ENCODE results near the gene GOLPH3L.
"Not testable (repeated sequence)": the region's sequence is repeated elsewhere in the genome, so short reads cannot be mapped to it uniquely, and the experiment has no call there.

GOLPH3L gene

DNA sequence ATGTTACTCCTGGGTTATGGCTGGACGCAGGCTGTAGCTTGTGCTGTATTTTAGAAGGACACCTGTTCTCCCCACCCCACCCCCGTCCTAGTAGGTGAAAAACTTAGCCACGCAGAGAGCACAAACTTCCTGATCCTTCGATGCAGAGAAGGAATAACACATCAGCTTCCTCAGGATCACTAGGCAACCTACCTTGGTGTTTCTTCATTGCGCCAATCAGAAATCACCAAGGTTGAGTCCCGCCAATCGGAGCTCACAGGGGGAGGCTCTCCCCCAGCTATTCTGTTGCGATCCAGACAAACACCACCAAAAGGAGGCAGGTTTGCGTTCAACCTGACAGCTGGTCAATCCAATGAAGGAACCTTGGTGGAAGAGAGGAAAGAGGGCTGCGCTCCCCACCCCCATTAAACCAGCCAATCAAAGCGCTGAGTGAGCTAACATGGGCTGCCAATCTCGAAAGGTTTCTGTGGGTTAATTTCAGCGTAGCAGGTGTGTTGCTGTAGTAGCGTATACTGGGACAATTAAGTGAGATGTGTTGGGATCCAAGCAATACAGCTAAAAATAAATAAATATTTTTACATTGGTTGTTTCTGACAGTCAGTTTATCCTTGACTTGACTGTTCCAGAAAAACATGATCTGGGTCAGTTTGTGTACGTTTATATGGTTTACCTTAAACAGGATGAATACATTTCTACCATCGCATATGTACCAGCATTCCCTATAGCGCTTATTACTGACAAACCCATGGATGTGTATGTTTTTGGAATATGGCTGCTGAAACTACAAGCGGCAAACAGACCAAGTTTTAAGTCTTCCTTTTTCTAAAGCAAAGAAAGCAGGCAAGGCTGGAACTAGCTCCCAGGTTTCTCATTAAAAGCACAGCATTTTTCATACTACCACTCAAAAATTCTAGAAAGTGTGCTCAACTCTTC is at the start of gene GOLPH3L:
TSS of gene GOLPH3L (minus strand) at position 160 of the 933 bp plus-strand sequence. CDS start 2,316 bp downstream, outside the sequence.
- DNase-seq (ENCODE audit: low read depth) = peak; percentile 69

DNA sequence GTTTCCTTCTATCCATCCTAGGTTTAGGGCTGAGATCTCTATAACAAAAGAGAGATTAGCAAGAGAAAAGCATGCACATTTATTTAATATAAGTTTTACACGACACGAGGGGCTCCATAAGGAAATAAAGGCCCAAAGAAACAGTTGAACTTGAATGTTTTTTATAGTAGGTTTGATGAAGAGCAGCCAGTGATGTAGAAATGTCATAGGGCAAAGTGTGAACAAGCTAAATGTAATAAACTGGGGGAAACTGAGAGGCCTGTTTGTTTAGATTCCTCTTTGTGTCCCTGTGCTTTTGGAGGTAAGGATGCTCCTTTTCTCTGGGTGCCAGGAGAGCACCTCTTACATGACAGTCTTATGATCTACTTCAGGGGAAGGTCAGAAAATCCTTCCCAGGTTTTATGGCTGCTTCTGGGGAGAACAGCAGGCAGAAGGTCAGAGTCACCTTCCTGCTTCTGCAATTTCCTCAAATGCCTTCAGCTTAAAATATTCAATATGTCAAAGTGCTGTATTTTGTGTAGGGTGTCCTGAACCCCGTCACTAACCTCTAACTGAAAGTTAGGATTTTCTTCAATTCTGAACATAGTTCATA is 33.3 kb upstream of the GOLPH3L start:
- DNase-seq (ENCODE audit: low read depth) = no peak

DNA sequence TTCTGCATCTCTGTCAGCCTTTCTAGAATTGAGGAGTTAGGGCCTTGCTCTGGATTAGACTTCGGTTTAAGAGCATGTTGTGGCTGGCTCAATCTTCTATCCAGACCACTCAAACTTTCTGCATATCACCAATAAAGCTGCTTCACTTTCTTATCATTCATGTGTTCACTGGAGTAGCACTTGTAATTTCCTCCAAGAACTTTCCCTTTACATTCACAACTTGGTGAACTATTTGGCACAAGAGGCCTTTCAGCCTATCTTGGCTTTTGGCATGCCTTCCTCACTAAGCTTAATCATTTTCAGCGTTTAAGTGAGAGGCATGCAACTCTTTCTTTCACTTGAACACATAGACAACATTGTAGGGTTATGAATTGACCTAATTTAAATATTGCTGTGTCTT is 27.4 kb upstream of the GOLPH3L start:
- no peak for DNase-seq (ENCODE audit: low read depth)

DNA sequence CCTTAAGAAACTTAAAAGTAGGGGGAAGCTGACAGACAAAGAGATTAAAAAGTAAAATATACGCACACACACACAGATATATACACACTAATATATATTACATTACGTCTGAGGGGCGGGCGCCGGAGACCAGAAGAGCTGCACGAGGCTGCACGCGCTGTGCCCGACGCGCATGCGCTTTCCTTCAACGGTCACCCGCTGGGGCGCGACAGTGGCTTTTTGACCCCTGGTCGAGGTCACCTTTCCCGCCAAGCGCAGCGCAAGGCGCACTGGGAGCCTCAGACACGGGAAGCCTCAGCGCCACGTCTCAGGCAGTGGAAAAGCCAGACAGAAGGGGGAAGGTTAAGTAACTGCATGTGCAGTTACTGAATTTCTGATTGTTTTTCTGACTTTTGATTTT is 23.7 kb upstream of the GOLPH3L start, which contains the start of gene HORMAD1:
TSS of gene HORMAD1 (minus strand) at position 193 of the 400 bp plus-strand sequence. CDS start 1,390 bp downstream, outside the sequence.
- DNase-seq (ENCODE audit: low read depth) = no peak

DNA sequence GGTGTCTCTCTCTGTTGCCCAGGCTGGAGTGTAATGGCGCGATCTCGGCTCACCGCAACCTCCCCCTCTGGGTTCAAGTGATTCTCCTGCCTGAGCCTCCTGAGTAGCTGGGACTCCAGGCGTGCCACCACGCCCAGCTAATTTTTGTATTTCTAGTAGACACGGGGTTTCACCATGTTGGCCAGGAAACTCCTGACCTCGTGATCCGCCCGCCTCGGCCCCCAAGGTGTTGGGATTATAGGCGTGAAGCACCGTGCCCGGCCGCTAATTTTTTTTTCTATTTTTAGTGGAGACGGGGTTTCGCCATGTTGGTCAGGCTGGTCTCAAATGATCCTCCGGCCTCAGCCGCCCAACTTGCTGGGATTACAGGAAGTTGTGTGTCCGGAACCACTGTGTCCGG is 23.1 kb upstream of the GOLPH3L start:
- no peak for DNase-seq (ENCODE audit: low read depth)

DNA sequence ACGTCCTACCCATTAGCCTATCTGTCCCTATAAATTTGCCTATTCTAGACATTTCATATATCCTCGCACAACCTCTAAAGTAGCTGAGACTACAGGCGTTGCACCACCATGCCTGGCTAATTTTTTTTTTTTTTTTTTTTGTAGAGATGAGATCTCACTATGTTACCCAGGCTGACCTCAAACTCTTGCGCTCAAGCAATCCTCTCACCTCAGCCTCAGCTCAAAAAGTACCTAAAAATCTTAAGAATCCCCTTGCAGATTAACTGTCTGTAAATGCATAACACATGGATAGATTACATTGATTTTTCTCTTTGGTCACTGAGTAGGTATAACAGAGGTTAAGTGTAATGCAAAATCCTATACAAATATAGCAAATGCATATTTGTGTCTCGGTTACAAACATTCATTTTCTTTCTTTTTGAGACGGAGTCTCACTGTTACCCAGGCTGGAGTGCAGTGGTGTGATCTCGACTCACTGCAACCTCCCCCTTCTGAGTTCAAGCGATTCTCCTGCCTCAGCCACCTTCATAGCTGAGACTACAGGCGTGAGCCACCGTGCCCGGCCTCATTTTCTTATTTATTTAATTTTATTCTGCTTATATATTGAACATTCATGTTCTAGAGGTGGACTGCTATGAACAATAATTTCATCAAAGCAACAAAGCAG is 21.4 kb upstream of the GOLPH3L start:
- DNase-seq (ENCODE audit: low read depth) = no peak

DNA sequence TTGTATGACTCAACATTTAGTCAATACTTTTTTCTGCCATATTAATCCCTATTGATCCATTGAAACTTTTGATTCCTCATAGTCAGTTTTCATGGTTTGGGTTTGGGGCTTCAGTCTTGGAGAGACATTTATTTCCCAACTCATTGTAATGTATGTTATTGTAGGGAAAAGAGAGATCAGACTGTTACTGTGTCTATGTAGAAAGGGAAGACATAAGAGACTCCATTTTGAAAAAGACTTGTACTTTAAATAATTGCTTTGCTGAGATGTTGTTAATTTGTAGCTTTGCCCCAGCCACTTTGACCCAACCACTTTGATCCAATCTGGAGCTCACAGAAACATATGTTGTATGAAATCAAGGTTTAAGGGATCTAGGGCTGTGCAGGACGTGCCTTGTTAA is 12.1 kb upstream of the GOLPH3L start:
- DNase-seq (ENCODE audit: low read depth) = not testable (repeated sequence)

DNA sequence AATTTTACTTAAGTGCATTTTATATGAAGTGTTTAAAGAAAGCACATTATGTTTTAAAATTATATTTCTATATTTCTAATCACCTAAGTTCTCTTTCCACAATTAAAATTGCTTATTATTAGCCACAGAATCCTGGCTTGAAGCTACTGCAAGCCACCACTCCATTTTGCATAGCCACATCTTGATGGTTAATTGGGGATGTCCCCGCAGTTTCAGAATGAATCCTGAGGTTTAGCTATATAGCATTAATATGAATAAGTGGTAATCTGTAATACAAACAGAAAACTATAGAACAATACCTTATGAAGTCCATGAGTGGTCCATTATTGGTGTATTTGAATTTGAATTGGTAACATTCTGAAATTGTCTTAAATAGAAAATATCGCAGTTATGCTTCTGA is 11.6 kb upstream of the GOLPH3L start:
- no peak for DNase-seq (ENCODE audit: low read depth)

DNA sequence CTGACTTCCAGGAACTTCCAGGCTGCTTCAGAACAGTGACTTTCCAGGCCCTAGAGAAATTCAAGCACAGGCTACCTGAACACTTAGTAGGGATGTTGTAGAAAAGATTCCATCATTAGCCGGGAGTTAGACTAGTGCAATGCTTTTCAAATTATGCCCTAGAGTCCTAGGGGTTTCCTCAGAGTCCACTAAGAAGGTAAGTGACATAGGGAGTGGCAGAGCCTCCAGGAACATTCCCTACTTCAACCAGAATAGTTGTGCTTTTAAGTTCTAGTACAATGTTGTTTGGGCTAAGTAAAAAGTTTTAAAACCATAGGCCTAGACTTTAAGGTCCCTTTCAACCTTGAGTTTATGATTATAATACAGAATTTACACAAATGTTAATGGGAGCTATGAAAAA is 9.1 kb upstream of the GOLPH3L start:
- DNase-seq (ENCODE audit: low read depth) = no peak

DNA sequence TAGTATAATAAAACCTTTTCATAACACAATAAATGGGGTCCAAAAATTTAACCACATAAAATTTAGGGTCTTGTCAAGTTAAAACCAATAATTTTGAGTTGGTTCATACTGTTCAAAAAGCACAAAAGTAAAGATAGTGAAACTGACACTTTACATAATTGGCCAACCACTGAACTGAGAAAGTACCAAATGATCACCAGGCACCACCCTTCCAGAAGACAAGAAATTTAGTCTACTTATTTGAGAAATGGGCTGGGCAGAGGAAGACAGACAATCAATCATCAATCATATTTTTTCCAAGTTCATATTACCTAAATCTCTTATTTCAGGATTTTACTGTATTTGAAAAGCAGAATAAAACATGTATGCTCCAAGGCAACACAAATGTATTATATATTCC is 6.5 kb upstream of the GOLPH3L start:
- DNase-seq (ENCODE audit: low read depth) = no peak

DNA sequence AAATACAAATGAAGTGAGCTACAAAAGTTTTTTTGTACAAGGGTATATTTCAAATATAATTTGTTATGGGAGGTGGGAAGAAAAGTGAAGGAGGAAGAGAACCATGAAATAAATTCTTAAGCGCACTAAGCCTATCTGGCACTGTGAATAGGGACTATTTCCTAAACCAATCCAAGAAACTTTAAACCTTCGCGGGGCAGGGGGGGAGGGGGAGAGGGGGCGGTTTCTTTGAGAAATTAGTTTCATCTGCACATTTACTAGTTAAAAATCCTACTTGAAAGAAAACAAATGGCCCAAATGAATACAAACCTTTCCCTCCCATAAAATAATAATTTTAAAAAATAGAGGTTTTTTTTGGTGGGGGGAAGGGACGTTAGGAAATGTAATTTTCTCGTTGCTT is 364 bp downstream of the GOLPH3L start:
- DNase-seq (ENCODE audit: low read depth) = no peak

DNA sequence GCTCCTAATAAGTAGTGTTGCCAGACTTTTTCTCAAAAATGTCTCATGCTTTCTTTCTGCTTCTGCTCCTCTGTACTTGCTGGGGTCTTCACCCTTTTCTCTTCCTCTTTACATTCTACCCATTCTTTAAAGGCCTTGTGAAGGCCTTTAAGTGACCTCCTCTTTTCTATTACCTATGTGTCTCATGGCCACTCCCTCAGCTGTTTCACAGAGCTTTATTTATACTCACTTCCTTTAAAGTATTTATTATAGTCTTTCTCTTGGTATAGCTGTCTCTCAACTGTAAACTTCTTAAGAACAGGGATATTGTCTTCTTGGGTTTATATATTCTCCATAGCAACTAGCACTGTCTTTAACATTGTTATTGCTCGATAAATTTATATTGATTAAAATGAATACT is 792 bp downstream of the GOLPH3L start:
- DNase-seq (ENCODE audit: low read depth) = no peak

DNA sequence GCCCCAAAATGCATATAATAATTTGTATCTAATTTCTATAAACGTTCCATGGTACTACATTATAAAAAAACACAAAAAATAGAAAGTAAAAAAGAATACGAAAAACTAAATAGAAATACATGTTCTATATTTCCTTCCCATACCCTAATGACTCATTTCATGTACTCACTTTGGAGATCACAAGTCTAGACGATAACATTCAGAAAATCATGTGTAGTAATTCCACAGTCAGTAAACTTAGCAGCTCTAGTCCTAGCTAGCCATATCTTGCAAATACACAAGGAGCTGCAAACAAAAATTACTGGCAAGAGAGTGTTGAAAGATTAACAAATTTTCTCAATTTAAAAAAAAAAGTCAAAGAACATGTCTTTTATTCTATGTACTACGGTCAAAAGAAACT is 1.4 kb downstream of the GOLPH3L start:
- no peak for DNase-seq (ENCODE audit: low read depth)

DNA sequence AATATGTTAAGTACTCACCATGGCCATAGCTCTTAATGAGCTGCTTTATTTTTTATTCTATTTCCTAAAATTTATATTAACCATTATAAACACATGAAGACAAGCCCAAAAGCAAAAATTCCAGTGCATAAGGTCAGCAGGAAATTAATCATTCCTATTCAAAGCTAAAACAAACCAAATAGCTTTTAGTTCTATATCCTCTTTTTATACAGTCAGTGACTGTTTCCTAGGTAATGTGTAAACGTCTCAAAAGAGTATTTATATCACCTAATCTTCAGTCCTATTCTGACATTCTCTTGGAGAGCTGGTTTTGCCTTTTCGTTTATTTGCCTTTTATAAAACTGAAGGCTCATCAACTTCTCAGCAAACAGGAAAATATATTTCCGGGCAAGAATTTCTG is 4.2 kb downstream of the GOLPH3L start:
- DNase-seq (ENCODE audit: low read depth) = no peak

DNA sequence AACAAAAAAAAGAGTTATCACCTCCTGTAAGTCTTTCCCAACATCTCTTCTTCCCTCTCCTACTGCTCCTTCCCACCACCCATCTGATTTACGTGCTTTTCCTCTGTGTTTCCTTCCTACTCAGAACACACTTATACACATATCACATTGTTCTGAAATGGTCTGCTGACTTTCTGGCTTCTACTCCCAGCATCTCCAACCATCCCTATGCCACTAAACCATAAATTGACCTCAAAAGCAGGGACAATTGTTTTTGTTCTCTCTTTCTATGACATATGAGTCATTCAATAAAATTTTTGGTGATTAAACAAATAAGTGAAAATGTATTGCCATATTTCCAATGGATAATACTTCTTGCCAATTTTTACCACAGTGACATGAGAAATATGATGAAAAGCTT is 8.2 kb downstream of the GOLPH3L start:
- DNase-seq (ENCODE audit: low read depth) = no peak

DNA sequence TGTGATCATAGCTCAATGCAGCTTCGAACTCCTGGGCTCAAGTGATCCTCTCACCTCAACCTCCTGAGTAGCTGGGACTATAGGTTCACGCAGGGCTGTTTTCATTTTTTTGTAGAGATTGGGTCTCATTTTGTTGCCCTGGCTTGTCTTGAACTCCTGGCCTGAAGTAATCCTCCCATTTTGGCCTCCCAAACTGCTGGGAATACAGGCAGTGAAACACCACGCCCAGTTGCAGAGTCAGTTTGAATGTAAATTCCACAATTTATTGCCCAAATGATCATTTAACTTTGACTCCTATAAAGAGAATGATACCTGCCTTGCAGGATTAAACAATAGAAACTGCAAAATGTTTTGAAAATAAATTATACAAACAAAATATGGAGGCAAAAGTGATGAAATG is 10.7 kb downstream of the GOLPH3L start:
- no peak for DNase-seq (ENCODE audit: low read depth)

DNA sequence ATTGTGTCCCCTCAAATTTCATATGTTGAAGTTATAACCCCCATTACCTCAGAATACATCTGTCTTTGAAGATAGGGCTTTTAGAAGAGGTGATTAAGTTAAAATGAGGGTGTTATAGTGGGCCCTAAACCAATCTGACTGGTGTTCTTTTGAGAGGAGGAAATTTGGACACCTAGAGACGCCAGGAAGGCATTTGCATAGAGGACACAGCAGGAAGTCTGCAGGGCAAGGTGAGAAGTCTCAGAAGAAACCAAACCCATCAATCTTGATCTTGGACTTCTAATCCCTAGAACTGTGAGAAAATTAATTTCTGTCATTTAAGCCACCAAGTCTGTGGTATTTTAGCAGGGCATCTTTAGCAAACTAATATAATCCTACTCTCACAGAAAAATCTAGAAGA is 13.0 kb downstream of the GOLPH3L start:
- no peak for DNase-seq (ENCODE audit: low read depth)

DNA sequence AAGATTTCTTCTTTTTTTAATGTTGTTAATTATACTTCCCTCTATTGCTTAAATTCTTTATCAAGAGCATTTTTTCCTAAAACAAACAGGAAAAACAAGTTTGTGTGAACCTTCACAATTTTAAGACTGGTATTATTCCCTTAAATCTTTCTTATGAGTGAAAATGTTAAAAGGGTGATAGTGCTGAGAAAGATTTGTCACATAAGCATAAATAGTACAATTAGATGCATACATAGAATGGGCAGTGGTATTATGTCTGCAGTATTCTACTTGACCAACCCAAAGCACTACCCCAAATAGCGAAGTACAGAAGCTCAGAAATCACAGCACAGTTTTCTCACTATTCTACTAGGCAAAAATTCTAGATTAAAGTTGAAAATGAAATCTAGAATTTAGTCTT is 18.0 kb downstream of the GOLPH3L start:
- DNase-seq (ENCODE audit: low read depth) = no peak

DNA sequence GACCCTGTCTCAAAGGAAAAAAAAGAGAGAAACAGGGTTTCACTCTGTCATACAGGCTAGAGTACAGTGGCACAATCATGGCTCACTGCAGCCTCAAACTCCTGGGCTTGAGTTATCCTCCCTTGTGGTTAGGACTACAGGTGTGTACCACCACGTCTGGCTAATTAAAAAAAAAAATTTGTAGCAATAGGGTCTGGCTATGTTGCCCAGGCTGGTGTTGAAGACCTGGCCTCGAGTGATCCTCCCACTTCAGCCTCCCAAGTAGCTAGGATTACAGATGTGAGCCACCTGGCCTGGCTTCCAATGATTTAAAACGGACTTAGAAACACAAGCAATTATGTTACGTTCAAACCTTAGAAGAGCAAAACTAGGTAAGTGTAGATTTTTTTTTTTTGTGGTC is 22.1 kb downstream of the GOLPH3L start:
- DNase-seq (ENCODE audit: low read depth) = no peak

DNA sequence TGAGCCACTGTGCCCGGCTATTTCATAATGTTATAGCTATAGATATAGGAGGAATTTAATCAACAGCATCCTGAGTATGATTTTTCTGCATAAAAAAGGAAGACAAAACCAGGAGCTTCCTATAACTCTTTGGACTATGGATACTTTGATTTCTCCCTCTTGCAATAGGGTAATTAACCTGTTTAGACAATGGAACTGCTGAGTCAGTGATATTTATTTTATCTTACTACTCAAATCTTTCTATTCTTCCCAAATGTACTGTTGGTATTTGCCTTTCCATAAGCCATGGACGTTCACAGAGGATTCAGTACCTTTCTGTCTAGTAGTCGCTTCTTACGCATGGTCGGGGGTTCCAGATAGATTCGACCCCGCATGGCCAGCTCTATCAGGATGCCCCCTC is 33.6 kb downstream of the GOLPH3L start:
- DNase-seq (ENCODE audit: low read depth) = no peak

DNA sequence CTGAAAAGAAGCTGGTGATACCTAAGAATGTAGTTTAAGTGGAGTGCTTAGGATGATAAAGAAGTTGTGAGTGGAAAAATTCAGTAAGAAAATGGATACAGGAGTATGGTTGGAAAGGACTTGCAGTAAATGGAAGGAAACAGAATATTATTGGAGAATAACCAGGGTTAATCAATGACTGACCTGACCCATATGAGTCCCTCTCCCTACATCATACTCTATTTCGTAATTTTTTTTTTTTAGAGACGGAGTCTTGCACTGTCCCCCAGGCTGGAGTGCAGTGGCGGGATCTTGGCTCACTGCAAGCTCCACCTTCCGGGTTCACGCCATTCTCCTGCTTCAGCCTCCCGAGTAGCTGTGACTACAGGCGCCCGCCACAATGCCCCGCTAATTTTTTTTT is 34.1 kb downstream of the GOLPH3L start:
- no peak for DNase-seq (ENCODE audit: low read depth)

DNA sequence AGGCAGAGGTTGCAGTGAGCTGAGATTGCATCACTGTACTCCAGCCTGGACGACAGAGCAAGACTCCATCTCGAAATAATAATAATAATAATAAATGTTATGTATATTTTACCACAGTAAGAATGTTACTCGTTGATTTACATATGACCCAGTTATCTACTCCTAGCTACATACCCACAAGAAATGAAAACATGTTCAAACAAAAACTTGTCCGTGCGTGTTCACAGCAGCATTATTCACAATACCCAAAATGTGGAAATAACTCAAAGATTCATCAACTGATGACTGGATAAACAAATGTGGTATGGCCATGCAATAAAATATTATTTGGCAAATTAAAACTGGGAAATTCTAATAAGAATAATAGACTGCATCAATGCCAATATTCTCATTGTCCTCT is 35.8 kb downstream of the GOLPH3L start:
- DNase-seq (ENCODE audit: low read depth) = no peak

DNA sequence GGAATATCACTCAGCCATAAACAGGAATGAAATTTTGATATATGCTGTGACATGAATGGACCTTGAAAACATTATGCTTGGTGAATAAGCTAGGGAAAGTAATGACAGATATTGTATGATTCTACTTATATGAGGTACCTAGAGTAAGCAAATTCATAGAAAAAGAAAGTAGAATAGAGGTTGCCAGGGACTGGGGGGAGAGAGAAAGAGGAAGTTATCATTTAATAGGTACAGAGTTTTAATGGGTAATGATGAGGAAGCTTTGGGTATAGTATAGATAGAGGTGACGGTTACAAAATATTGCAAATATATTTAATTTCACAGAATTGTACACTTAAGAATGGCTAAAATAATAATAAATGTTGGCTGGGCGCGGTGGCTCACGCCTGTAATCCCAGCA is 36.4 kb downstream of the GOLPH3L start:
- no peak for DNase-seq (ENCODE audit: low read depth)

All from stimulated activated CD8-positive, alpha-beta memory T cell treated with anti-CD3 and anti-CD28 coated beads, Interleukin-7, amount 100 ng/mL, for 24 hours (primary cell).